HG03469 (cell line): ENCODE results near the gene CAMK2A.

Source experiments
- ATAC-seq: cut with Tn5 transposase; IDR thresholded peaks from one replicate; pipeline ENCODE4 v1.9.1; 2021; ENCODE audit warnings: mild to moderate bottlenecking, moderate library complexity, moderate number of reproducible peaks; ENCODE audit not compliant: unreplicated experiment

Gene CAMK2A

GRCh38 chr5:150317048-150318003 is 27.8 kb upstream of the CAMK2A start:
- ATAC-seq = no peak

- ATAC-seq = no peak
Measured at GRCh38 chr5:150316320-150316719, 26.7 kb upstream of the CAMK2A start.

GRCh38 chr5:150315245-150315644 is 25.7 kb upstream of the CAMK2A start:
- no peak for ATAC-seq

GRCh38 chr5:150313921-150314716 is 24.5 kb upstream of the CAMK2A start:
- ATAC-seq = no peak

- no peak for ATAC-seq
Measured at GRCh38 chr5:150313501-150313900, 23.9 kb upstream of the CAMK2A start.

GRCh38 chr5:150312518-150312917 is 22.9 kb upstream of the CAMK2A start:
- ATAC-seq = no peak

GRCh38 chr5:150311015-150311692 is 21.6 kb upstream of the CAMK2A start:
- ATAC-seq = no peak

GRCh38 chr5:150310246-150310645 is 20.7 kb upstream of the CAMK2A start:
- ATAC-seq = no peak

GRCh38 chr5:150309886-150310239 is 20.3 kb upstream of the CAMK2A start:
- no peak for ATAC-seq

- ATAC-seq = no peak
Measured at GRCh38 chr5:150309101-150309885, 19.7 kb upstream of the CAMK2A start.

GRCh38 chr5:150307617-150308426 is 18.2 kb upstream of the CAMK2A start:
- ATAC-seq = no peak

- no peak for ATAC-seq
Measured at GRCh38 chr5:150306775-150307174, 17.2 kb upstream of the CAMK2A start.

- no peak for ATAC-seq
Measured at GRCh38 chr5:150305557-150305956, 16.0 kb upstream of the CAMK2A start.

GRCh38 chr5:150305095-150305494 is 15.5 kb upstream of the CAMK2A start:
- ATAC-seq = no peak

- ATAC-seq = no peak
Measured at GRCh38 chr5:150304481-150305081, 15.0 kb upstream of the CAMK2A start.

- ATAC-seq = no peak
Measured at GRCh38 chr5:150303660-150304386, 14.2 kb upstream of the CAMK2A start.

- ATAC-seq = no peak
Measured at GRCh38 chr5:150303070-150303615, 13.6 kb upstream of the CAMK2A start.

- ATAC-seq = no peak
Measured at GRCh38 chr5:150302301-150303069, 12.9 kb upstream of the CAMK2A start, which contains the start of gene ARSI. ARSI (minus strand) TSS chr5:150302905; CDS start chr5:150302373, 532 bp downstream.
